GM10847 (cell line): Measurements from ENCODE around the gene TSHZ2.

Experiments
- POLR2A ChIP-seq: IDR thresholded peaks from 2 replicates; pipeline ENCODE4 v1.6.1; 2011; ENCODE audit not compliant: insufficient read length; ENCODE audit errors: extremely low read depth

TSHZ2 gene

DNA sequence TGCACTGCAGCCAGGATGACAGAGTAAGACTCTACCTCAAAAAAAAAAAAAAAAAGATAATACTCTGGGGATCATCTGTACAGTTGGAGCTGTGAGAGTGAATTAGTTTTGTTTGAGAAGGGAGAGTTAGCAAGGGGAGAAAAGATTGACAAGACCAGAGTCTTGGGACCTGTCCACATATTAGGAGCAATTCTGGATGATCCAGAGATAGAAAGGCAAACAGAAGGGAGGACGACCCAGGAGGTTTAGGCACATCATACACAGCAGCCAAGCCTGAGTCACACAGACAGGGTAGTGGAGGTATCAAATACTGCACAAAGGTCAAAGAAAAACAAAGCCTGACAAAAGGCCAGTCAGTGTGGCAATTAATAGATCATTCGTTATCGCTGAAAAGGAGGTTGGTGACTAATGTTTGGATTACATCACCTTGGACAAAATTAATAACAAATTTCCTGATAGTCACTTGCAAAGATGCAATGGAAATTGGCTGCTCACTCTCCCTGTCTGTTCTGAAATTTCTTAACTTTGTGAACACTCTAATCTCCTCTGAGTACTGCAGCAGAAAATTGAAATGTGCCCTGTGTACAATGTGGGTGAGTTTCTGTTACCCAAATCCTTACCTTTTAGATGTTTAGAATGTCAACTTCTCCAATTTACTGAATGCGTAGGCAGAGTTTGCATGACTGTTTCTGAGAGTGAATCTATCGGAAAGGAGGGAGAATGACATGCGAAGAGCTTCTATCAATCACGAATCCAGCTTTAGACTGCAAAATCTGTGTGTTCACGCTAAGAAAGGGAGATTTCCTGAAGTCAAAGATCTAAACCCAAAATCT, 105.4 kb downstream of the TSHZ2 start:
- no peak for TF ChIP-seq POLR2A

GRCh38 chr20:53078761-53079160, 106.6 kb downstream of the TSHZ2 start:
- no peak for TF ChIP-seq POLR2A

- TF ChIP-seq POLR2A = no peak
Measured at GRCh38 chr20:53079261-53079691, 107.1 kb downstream of the TSHZ2 start.

- TF ChIP-seq POLR2A = no peak
Measured at GRCh38 chr20:53079828-53080686, 107.9 kb downstream of the TSHZ2 start.

DNA sequence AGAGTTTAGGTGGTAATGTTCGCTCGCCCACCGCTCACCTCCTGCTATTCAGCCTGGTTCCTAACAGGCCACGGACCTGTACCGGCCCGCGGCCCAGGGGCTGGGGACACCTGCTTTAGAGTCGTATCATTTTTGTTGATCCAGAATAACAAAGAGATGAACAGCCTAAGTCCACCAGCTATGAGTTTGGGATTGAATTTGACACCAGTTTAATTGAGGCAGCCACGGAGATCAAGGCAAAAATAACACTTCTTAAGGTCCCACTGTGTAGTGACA, 108.5 kb downstream of the TSHZ2 start:
- no peak for TF ChIP-seq POLR2A

DNA sequence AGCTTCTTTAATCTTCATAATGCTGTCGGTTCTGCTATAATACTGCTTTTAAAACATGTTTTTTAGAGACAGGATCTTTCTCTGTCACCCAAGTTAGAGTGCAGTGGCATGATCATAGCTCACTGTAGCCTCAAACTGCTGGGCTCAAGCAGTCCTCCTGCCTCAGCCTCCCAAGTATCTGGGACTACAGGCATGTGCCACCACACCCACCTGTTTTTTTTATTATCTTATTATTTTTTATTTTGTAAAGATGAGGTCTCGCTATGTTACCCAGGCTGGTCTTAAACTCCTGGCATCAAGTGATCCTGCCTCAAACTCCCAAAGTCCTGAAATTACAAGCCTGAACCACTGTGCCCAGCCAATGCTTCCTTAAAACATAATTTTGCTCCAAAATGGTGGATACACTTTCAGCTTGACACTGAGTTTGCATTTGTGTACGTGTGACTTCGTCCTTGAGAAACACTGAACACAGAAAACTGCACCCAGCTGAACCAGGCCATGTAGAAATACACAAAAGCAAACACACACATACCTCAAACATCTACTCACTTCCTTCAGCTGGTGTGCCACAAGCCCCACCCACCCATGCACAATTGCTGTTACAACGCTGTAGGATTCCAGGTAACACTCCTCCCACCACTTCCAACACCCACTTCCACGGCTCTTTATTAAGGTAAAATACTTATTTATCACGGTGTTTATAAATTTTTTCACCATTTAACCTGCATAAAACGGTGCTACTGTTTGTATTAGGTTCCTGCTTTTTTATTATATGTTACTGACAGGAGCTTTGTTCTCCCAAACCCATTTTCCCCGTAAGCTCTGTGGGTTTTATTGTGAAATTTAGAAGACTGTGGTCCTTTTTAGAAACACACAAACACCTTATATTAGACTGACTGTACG, 109.1 kb downstream of the TSHZ2 start:
- no peak for TF ChIP-seq POLR2A

DNA sequence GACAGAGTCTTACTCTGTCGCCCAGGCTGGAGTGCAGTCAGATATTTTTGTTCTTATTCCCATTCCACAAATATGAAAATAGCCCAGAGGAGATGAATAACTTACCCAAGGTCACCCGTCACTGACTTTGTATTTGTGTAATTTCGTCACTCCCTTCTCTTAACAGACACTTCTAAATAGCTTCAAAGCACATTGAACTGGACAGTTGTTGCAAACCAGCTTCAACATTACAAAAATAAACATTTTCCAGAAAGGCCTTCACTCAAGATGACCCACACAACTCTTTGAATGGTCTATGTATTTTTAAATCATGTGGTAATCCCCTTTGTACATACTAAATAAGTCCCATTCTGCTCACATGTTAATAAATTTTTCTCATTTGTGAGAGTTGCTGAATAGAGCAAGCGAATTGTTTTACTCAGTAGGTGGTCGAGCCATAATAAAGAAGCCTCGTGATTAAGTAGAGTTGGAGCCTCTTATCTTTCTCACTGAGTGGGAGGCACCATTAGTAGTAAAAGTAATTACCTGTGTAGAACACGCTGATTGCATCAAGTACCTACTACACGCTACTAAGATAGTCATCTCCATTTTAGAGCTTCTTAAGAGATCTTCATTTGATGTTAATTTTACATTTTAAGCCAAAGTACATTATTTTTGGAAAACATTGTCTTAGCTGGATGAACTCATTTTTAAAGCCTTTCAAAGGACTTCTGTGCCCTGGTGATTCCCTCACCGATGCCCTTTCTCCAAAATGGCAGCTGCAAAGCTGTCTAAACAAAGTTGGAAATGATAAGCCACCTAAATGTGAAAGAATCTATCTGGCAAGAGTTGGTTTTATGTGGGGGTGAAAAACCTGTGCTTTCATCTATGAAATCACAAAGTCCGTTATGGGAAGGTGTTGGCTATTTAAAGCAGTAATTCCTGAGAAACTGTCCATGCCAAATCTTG, 110.0 kb downstream of the TSHZ2 start:
- TF ChIP-seq POLR2A = no peak

DNA sequence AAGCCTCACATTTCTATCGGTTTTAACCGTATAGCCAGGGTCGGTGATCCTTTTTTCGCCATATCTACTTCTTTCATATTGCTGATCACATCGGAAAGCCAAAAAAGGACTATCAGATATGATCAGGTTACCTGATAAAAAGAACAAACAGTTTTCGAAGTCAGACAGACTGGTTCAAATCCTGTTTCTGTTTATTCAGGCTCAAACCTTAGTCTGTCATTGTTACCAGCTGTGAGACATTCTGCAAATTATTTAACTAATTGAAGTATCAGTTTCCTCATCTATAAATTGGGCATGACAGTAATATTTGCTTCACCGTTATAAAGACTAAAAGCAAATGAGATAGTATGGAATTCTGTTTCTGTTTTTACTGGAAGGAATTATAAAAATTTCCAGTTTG, 111.3 kb downstream of the TSHZ2 start:
- no peak for TF ChIP-seq POLR2A

DNA sequence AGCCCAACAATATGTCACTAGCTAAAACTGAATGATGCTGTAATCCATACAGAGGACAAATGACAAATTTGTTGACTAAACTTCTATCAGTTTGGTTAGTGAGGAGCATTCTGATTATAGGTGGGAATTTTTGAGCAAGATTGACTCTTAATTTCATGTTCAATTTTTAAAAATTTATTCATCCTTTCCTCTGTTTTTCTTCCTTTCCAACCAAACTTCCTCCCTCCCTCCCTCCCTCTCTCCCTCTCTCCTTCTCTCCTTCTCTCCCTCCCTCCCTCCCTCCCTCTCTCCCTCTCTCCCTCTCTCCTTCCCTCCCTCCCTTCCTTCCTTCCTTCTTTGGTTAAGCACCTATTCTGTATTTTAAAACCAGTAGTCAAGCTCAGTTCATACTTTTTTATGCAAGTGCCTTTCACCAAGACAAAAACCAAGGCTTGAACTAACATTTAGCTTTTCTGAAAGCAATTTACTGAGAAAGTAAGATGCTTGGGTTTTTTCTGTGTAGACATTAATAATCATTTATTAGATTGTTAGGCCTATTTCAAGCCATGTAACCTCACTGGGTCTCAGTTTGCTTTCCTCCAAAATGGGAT, 112.3 kb downstream of the TSHZ2 start:
- TF ChIP-seq POLR2A = no peak

DNA sequence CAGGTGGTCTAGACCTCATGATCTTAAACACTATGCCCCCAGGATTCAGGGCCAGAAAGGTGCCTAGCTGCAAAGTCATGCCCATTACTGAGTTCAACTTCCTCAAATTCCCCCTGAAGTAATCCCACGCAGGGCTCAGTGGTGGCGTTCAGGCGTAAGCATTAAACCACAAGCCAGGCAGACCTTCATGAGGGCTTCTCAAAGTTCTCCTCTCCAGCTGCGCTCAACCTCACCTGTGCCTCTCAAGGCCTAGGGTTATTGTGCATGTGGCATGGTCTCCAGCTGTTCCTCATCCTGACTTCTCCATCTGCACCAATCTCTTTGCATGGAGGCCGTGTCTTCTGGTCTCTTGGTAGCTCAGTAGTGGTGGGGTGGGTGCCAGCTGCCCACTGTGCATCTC, 113.6 kb downstream of the TSHZ2 start:
- no peak for TF ChIP-seq POLR2A

DNA sequence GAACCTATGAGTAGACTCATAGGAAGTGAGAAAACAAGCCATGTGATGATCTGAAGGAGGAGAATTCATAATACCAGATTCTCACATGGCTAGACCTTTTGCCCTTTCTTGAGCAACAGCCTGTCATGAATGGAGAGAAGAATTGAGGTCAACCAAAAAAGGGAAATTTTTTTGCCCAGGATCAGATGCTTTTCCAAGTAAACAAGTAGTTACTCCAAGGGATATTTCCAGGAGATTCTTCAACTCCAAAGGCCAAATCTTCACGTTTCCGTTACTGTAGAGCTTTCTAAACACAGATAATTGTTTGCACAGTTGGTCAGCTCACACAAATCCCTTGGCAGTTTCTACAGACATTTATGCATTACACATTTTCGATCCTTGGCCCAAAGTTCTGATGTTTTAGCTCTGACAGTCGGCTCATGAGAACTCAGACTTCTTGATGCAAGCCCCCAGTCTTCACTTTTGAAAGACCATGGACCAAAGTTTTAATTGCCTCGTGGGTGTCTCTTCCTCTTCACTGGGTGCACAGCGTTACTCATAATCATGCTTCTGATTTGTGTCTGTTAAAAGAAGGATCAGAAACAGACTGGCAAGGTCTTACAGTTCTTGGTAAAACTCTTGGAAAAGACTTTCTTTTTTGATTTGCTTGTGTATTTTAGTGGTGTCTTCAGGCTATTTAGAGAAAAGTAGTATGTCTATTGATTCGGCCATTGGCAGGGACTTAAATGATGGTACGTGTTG, 115.0 kb downstream of the TSHZ2 start:
- no peak for TF ChIP-seq POLR2A

- no peak for TF ChIP-seq POLR2A
Measured at GRCh38 chr20:53088786-53089185, 116.6 kb downstream of the TSHZ2 start.

- no peak for TF ChIP-seq POLR2A
Measured at GRCh38 chr20:53091789-53092188, 119.6 kb downstream of the TSHZ2 start.
